Endothelial cell of umbilical vein (primary cell): ENCODE results near the gene PRRX1. TPM values are rescaled to one million over a fixed set of nuclear protein-coding genes. Genes with fewer than 3 reads are reported as not detected.

ENCODE experiments used
- BruUV-seq: library from RNA; stranded (reverse); fragments of 400-500 nt; replicated peaks from 2 replicates; lab custom pipeline; 2021; lab: Mats Ljungman, UMichigan
- CTCF ChIA-PET: fragments of 300-600, 350-600 bp; sonication (Branson Sonifier 250); formaldehyde crosslinking; loops from one replicate; lab custom pipeline; 2021; ENCODE audit warnings: antibody characterized with exemption, inconsistent platforms; lab: Charles Lee
- POLR2A ChIA-PET: fragments of 300-600, 350-600 bp; sonication (Branson Sonifier 250); formaldehyde crosslinking; loops from one replicate; lab custom pipeline; 2021; ENCODE audit warnings: antibody characterized with exemption, inconsistent platforms; lab: Charles Lee
- DNase-seq: peaks from one replicate; pipeline ENCODE4 v3.0.0-alpha.2; 2011; ENCODE audit warnings: low read depth, low spot score
- FAIRE-seq: peaks from 2 replicates; lab custom pipeline; 2011; peaks lifted over from hg19 to GRCh38; lab: Jason Lieb, UNC
- H2AFZ ChIP-seq: 2 replicates; pipeline ENCODE4 v1.6.0; 2012; ENCODE audit warnings: low read depth, low read length, control low read depth, inconsistent platforms
- H3K27ac ChIP-seq: 2 replicates; pipeline ENCODE4 v1.5.1; 2011; ENCODE audit warnings: low read depth, mild to moderate bottlenecking, control low read depth, low read length, moderate library complexity; ENCODE audit not compliant: insufficient read depth
- H3K27me3 ChIP-seq, 2 experiments: 2 replicates each; pipeline versions ENCODE4 v1.6.0 to v1.6.1; 2011; ENCODE audit warnings: low read length in 2 of 2, mixed read lengths in 1 of 2; ENCODE audit not compliant: control insufficient read depth in 2 of 2, insufficient read depth in 2 of 2
- H3K36me3 ChIP-seq, 2 experiments: 2 replicates in 1 of 2; 3 replicates in 1 of 2; pipeline ENCODE4 v1.5.1; 2011; ENCODE audit warnings: low read length in 2 of 2, mild to moderate bottlenecking in 1 of 2, moderate library complexity in 1 of 2; ENCODE audit not compliant: control insufficient read depth in 2 of 2, insufficient read depth in 2 of 2; ENCODE audit errors: extremely low read depth in 1 of 2
- H3K4me1 ChIP-seq: 3 replicates; pipeline ENCODE4 v1.5.1; 2011; ENCODE audit warnings: mild to moderate bottlenecking, low read length; ENCODE audit not compliant: control insufficient read depth, insufficient read depth; ENCODE audit errors: extremely low read depth
- H3K4me2 ChIP-seq: 2 replicates; pipeline ENCODE4 v1.6.1; 2011; ENCODE audit warnings: low read length, control low read depth, mixed read lengths; ENCODE audit not compliant: insufficient read depth
- H3K4me3 ChIP-seq, 3 experiments: fragments of 200-600 bp in 1 of 3; sonication (generic), shearing (Covaris generic) in 1 of 3; replicated peaks in 1 of 3; 2 replicates each; pipeline ENCODE4 v1.5.1; 2011 to 2016; ENCODE audit warnings: control low read depth in 3 of 3, low read length in 3 of 3, mild to moderate bottlenecking in 2 of 3, inconsistent platforms in 1 of 3, low read depth in 1 of 3, moderate library complexity in 1 of 3; ENCODE audit not compliant: insufficient read depth in 1 of 3
- H3K79me2 ChIP-seq: 2 replicates; pipeline ENCODE4 v1.6.0; 2012; ENCODE audit warnings: low read length, inconsistent platforms; ENCODE audit not compliant: control insufficient read depth, insufficient read depth
- H3K9ac ChIP-seq: replicated peaks from 2 replicates; pipeline ENCODE3; 2011; ENCODE audit warnings: low read length, control low read depth; ENCODE audit not compliant: insufficient read depth; ENCODE audit errors: extremely low read depth
- H3K9me1 ChIP-seq: replicated peaks from 3 replicates; pipeline ENCODE4 v1.6.0; 2011; ENCODE audit warnings: mild to moderate bottlenecking, low read length; ENCODE audit not compliant: control insufficient read depth, insufficient read depth; ENCODE audit errors: extremely low read depth
- H3K9me3 ChIP-seq: replicated peaks from 2 replicates; pipeline ENCODE4 v1.5.1; 2012; ENCODE audit warnings: low read length, inconsistent platforms; ENCODE audit not compliant: control insufficient read depth, insufficient read depth
- H4K20me1 ChIP-seq: replicated peaks from 2 replicates; pipeline ENCODE3; 2011; ENCODE audit warnings: mild to moderate bottlenecking, low read length; ENCODE audit not compliant: control insufficient read depth, insufficient read depth; ENCODE audit errors: extremely low read depth
- EZH2 ChIP-seq: IDR thresholded peaks from 2 replicates; pipeline ENCODE4 v1.6.1; 2012; ENCODE audit warnings: borderline replicate concordance, low read depth, mild to moderate bottlenecking, moderate library complexity, low read length, inconsistent platforms; ENCODE audit not compliant: severe bottlenecking
- FOS ChIP-seq: IDR thresholded peaks from 2 replicates; pipeline ENCODE4 v1.6.1; 2011; ENCODE audit warnings: mild to moderate bottlenecking, low read length, moderate library complexity, borderline replicate concordance; ENCODE audit not compliant: insufficient read depth
- GATA2 ChIP-seq: IDR thresholded peaks from 2 replicates; pipeline ENCODE4 v1.7.0; 2011; ENCODE audit warnings: low read depth, mild to moderate bottlenecking, moderate library complexity, mixed read lengths, low read length; ENCODE audit not compliant: insufficient read length, insufficient read depth
- JUN ChIP-seq: IDR thresholded peaks from 2 replicates; pipeline ENCODE4 v1.6.1; 2011; ENCODE audit warnings: borderline replicate concordance, low read depth; ENCODE audit not compliant: insufficient read length, insufficient read depth
- MYC ChIP-seq: IDR thresholded peaks from one replicate; pipeline ENCODE4 v1.6.1; 2011; ENCODE audit warnings: mild to moderate bottlenecking, low read depth, low read length
- POLR2A ChIP-seq: IDR thresholded peaks from 2 replicates; pipeline ENCODE4 v1.6.1; 2012; ENCODE audit warnings: low read depth, mild to moderate bottlenecking, control low read depth, low read length
- POLR2AphosphoS5 ChIP-seq: IDR thresholded peaks from 2 replicates; pipeline ENCODE4 v1.6.1; 2012; ENCODE audit warnings: low read depth, mild to moderate bottlenecking, control low read depth, low read length, moderate library complexity; ENCODE audit not compliant: insufficient read depth
- dilution Hi-C: fragments of 300-500 bp; cut with MboI; formaldehyde crosslinking; loops from one replicate; pipeline ENCODE4 v1.15.0; 2019; ENCODE audit warnings: low sequenced_read_pairs; ENCODE audit not compliant: extremely low pct_ligation_motif_present
- intact Hi-C: fragments of 100-400 bp; cut with micrococcal nuclease; formaldehyde crosslinking; loops from one replicate; pipeline ENCODE4 v1.10.0; 2022
- polyA plus RNA-seq, 4 experiments: library from polyadenylated mRNA; depleted of rRNA in 3 of 4; stranded (reverse) in 3 of 4; unstranded in 1 of 4; fragments of >200 nt; gene quantifications; 2 replicates each; pipeline versions ENCODE4 v1.2.1 to v1.2.3, GENCODE V29; 2011 to 2012; ENCODE audit warnings: missing spikeins in 1 of 4
- total RNA-seq: library from RNA; stranded (reverse); gene quantifications from 2 replicates; pipeline ENCODE4 v1.2.3, GENCODE V29; 2021
- TF ChIP-seq, protein P1 (sequence below): IDR thresholded peaks from 2 replicates; pipeline ENCODE4 v1.6.1; 2011; ENCODE audit not compliant: insufficient read depth, insufficient read length
- TF ChIP-seq, protein P2 (sequence below), 2 donors: IDR thresholded peaks; 1 replicate in 1 of 2; 2 replicates in 1 of 2; pipeline ENCODE4 v1.5.1; 2011; ENCODE audit warnings: low read length in 2 of 2, mild to moderate bottlenecking in 2 of 2, moderate library complexity in 2 of 2, control low read depth in 1 of 2, inconsistent platforms in 1 of 2, low read depth in 1 of 2; ENCODE audit not compliant: insufficient read depth in 1 of 2; ENCODE audit errors: extremely low read depth in 1 of 2

Gene PRRX1
- total and polyA plus RNA-seq, 2 donors (not counting 3 experiments of a cell fraction or from before 2014, with no cell fraction given) = 0.03 TPM; not detected in 1

DNA sequence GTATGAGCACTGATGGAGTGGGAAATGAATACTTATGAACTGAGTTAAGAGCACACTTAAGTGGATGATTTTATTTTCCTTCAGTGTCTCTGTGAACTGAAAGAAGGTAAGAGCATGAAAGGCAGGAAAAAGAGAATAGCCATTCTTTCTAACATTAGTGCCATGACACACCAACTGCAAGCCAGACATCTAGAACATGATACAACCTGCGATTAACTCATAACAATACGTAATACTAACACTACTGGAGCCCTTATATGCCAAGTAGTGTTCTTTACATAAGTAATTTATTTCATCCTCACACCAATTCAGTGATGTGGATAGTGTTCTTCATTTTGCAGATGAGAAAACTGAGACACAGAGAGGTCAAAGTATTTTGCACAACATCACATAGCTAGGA, 56.7 kb downstream of the PRRX1 start:
- Histone ChIP-seq H3K9me1 (no peaks in the 10 kb centered on the region), H2AFZ (no peak overlapping the region), H3K9ac (no peak overlapping the region), H3K4me2 (no peak overlapping the region), H3K4me3 (no peak overlapping the region), H4K20me1 (no peaks in the 10 kb centered on the region), H3K4me1 (no peaks in the 10 kb centered on the region), H3K36me3 (no peaks in the 10 kb centered on the region), H3K27me3 (no peaks in the 10 kb centered on the region), H3K27ac (no peak overlapping the region), H3K9me3 (no peaks in the 10 kb centered on the region), H3K79me2 (no peaks in the 10 kb centered on the region)
- BruUV-seq = no TSS peak
- dilution Hi-C loops = no loop called here
- intact Hi-C loops = no loop called here
- no peak for FAIRE-seq
- TF ChIP-seq FOS = no peak
- TF ChIP-seq, protein P1, sequence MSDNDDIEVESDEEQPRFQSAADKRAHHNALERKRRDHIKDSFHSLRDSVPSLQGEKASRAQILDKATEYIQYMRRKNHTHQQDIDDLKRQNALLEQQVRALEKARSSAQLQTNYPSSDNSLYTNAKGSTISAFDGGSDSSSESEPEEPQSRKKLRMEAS = no peak
- ChIA-PET CTCF (no interaction called here), POLR2A (no interaction called here)
- DNase-seq = no peak

- H4K20me1 ChIP-seq = no peaks in the 10 kb centered on the region
- intact Hi-C loops = no loop called here
- dilution Hi-C loops = no loop called here
- H3K27me3 ChIP-seq = no peaks in the 10 kb centered on the region
- H3K4me3 ChIP-seq = no peak overlapping the region
- H3K9ac ChIP-seq = no peak overlapping the region
- no peaks in the 10 kb centered on the region for H3K36me3 ChIP-seq
- H3K4me1 ChIP-seq = no peaks in the 10 kb centered on the region
- ChIA-PET POLR2A (no interaction called here), CTCF (no interaction called here)
- TF ChIP-seq MYC (no peak), JUN (no peak), EZH2 (no peak), POLR2A (no peak), FOS (no peak), POLR2AphosphoS5 (no peak), GATA2 (no peak)
- TF ChIP-seq, protein P1 = no peak
- TF ChIP-seq, protein P2, sequence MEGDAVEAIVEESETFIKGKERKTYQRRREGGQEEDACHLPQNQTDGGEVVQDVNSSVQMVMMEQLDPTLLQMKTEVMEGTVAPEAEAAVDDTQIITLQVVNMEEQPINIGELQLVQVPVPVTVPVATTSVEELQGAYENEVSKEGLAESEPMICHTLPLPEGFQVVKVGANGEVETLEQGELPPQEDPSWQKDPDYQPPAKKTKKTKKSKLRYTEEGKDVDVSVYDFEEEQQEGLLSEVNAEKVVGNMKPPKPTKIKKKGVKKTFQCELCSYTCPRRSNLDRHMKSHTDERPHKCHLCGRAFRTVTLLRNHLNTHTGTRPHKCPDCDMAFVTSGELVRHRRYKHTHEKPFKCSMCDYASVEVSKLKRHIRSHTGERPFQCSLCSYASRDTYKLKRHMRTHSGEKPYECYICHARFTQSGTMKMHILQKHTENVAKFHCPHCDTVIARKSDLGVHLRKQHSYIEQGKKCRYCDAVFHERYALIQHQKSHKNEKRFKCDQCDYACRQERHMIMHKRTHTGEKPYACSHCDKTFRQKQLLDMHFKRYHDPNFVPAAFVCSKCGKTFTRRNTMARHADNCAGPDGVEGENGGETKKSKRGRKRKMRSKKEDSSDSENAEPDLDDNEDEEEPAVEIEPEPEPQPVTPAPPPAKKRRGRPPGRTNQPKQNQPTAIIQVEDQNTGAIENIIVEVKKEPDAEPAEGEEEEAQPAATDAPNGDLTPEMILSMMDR (IDR thresholded peaks at IDR 0.05; ENCODE audit: extremely low read depth in 1 of 2, insufficient read depth in 1 of 2, low read depth in 1 of 2, low read length in 2 of 2) = no peak
- H3K4me2 ChIP-seq = no peak overlapping the region
- no peak for FAIRE-seq
- no peaks in the 10 kb centered on the region for H3K9me1 ChIP-seq
- no TSS peak for BruUV-seq
- no peak overlapping the region for H2AFZ ChIP-seq
- DNase-seq = no peak
- no peaks in the 10 kb centered on the region for H3K79me2 ChIP-seq
- H3K27ac ChIP-seq = no peak overlapping the region
- no peaks in the 10 kb centered on the region for H3K9me3 ChIP-seq
Observed at GRCh38 chr1:170721621-170722020, 57.7 kb downstream of the PRRX1 start.
